VCaP (cell line): ENCODE measurements around the gene TSHZ2.

Source experiments
- H3K27ac ChIP-seq: fragments of 450-650 bp; 2 replicates; pipeline ENCODE4 v1.5.1; 2017
- TF ChIP-seq, protein P1 (sequence below): fragments of 450-650 bp; conservative IDR thresholded peaks from 2 replicates; pipeline ENCODE4 v1.5.1; 2017; ENCODE audit warnings: mild to moderate bottlenecking, moderate library complexity

TSHZ2 gene

DNA sequence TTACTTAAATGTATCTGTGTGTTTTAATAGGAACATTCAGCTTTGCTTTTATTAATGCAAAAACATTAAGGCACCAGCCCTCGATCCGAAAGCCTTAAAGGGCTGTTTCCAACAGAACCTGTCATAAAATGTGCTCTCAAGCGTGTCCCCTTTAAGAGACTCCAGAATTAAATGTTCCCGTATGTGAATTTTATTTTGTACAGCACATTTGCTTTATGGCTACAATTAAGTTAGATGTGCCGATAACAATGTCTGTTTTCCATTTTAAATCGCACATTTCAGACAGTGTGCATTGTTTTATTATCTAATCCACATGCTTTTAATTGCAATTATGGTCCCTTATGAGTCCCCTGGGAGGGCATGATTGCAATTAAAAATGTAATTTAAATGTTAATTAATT lies 198.9 kb downstream of the TSHZ2 start:
- TF ChIP-seq, protein P1, sequence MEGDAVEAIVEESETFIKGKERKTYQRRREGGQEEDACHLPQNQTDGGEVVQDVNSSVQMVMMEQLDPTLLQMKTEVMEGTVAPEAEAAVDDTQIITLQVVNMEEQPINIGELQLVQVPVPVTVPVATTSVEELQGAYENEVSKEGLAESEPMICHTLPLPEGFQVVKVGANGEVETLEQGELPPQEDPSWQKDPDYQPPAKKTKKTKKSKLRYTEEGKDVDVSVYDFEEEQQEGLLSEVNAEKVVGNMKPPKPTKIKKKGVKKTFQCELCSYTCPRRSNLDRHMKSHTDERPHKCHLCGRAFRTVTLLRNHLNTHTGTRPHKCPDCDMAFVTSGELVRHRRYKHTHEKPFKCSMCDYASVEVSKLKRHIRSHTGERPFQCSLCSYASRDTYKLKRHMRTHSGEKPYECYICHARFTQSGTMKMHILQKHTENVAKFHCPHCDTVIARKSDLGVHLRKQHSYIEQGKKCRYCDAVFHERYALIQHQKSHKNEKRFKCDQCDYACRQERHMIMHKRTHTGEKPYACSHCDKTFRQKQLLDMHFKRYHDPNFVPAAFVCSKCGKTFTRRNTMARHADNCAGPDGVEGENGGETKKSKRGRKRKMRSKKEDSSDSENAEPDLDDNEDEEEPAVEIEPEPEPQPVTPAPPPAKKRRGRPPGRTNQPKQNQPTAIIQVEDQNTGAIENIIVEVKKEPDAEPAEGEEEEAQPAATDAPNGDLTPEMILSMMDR: no peak
- peak overlapping the region; percentile 19; the same call in 1 of the 2 replicates for H3K27ac ChIP-seq

DNA sequence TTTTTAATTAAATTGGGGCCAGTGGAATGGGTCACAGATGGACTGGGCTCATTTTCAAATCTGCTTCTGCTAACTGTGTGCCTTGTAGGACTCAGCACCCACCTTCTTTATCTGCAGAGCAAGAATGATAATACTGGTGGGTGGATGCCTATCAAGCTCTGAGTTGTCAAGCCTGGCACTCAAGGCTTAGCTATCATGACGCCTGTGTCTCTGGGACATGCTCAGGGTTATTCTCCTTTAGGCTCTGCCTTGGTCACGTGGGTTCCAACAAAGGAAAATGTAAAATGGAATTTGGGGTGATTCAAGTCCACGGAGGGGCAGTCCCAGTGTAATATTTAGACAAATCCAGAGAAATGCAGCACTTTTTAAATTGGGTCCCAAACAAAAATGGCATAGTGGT lies 202.3 kb downstream of the TSHZ2 start:
- H3K27ac ChIP-seq: no peak overlapping the region
- TF ChIP-seq, protein P1: no peak

DNA sequence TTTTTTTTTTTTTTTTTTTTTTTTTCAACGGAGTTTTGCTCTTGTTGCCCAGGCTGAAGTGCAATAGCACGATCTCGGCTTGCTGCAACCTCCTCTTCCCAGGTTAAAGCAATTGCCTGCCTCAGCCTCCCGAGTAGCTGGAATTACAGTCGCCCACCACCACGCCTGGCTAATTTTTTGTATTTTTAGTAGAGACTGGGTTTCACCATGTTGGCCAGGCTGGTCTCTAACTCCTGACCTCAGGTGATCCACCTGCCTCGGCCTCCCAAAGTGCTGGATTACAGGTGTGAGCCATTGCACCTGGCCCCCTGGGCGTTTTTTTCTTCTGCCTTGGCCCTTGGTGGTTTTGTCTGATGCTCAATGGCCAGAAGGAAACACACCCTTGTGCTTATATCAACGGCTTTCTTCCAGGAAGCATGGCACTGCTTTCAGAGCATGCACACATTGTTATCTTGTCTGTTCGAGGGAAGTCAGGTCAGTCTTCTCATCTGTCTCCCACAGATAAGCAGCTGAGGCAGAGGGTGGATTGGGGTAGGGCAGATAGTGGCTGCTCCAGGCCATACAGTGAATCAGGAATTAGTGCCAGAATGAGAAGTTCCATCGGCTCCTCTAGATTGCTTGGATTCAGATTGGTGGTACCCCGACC lies 203.1 kb downstream of the TSHZ2 start:
- H3K27ac ChIP-seq: no peak overlapping the region
- TF ChIP-seq, protein P1: no peak

DNA sequence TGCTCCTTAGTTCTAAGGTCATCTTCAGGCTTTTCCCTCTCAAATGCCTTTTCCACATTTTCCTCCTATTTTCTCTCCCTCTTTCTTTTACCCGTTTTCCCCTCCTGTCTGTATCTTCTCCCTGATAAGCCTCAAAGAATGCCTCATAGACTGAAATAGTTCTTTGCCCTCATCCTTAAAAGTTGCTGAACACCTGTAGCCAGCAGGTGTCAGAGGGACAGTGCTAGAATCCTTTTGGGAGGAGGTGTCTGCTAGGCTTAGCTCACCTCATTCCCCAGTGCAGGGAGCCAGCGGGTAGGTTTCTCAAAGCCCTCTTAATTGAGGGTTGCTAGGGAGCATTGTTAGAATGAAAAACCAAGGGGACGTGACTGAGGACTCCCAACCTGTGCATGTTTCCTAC lies 204.0 kb downstream of the TSHZ2 start:
- H3K27ac ChIP-seq: no peak overlapping the region
- TF ChIP-seq, protein P1: no peak

DNA sequence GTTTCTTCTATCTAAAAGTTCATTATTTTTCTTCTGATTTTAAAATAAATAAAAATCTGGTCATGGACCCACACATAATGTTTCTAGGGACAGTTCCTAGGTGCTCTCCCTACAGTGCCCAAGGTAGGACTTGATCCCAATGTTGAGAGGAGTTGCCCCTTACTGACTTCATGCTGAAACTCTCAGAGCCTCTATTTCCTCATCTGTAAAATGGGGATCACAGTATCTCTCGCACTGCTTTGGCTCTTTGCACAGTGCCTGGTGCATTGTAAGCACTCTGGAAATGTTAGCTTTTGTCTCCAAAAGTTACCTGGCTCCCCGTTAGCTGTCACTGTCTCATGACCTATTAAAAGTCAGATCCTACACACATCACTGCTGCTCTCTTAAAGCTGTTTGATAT lies 205.5 kb downstream of the TSHZ2 start:
- TF ChIP-seq, protein P1: no peak
- no peak overlapping the region for H3K27ac ChIP-seq

DNA sequence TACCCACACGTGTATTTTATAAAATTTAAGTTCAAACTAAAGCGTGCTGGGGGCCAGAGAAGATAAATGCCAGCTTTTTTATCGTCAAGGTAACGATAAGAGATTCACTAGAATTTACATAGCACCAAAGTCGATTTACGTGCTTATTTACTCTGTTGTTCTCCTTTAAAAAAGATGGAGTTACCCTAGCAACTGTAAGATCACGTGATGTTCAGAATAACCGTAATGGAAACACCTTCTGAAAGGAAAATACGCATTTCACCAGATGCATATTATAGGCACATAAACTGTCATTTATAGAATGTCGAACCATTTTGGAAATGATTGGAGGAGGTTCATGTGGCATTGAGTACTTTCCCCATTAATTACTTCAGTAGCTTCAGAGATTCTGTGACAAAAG lies 207.6 kb downstream of the TSHZ2 start:
- TF ChIP-seq, protein P1: no peak

DNA sequence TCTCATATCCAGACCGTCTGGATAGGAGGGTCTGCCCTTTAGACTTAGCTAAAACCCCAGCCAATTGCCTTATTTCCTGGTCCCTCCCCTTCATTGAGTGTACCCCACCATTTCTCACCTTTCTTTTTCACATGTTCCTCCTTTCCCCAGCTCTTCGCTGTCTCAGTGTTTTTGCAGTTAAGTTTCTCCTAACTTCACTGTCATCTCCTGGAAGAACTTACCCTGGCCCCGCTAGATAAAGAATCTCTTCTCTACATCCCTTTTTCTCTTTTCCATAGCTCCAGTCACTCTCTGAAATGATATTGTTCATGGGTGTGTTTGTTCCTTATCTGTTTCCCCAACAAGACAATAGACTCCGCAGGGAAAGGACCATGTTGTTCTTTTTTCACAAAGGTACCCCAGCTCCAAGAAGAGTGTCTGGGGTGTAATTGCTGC lies 208.8 kb downstream of the TSHZ2 start:
- H3K27ac ChIP-seq: no peak overlapping the region
- TF ChIP-seq, protein P1: no peak

More for the DNA sequence above, 207.6 kb downstream of the TSHZ2 start:
- H3K27ac ChIP-seq: no peak overlapping the region
